Spleen (tissue), 7 donors: ENCODE results near the gene ALK.

Source experiments
- POLR2A ChIP-seq, 3 donors: fragments of 450-650 bp; IDR thresholded peaks; one replicate each; pipeline ENCODE4 v1.5.1; 2017; ENCODE audit warnings: antibody characterized with exemption in 3 of 3, mild to moderate bottlenecking in 1 of 3
- POLR2AphosphoS5 ChIP-seq, 3 donors: sonication (generic); formaldehyde crosslinking; IDR thresholded peaks; one replicate each; pipeline ENCODE4 v1.5.1; 2017; ENCODE audit warnings: antibody characterized with exemption in 3 of 3
- TF ChIP-seq, protein P1 (sequence below), 11 experiments: fragments of 200-600 bp in 7 of 11; fragments of 450-650 bp in 4 of 11; sonication (generic) in 4 of 11; IDR thresholded peaks in 8 of 11; conservative IDR thresholded peaks in 3 of 11; 1 replicate in 7 of 11; 2 replicates in 4 of 11; pipeline versions ENCODE4 v1.4.0 to v1.8.0; 2016 to 2021; ENCODE audit warnings: antibody characterized with exemption in 11 of 11, inconsistent platforms in 4 of 11, mild to moderate bottlenecking in 1 of 11
- donor health status: DM: no; HTN: no; CAD: no; lungs with moderate emphysema.
- donor health status: DM: no; HTN: no; CAD: no.
- donor health status: DM: no; HTN: no; CAD: no.

DNA sequence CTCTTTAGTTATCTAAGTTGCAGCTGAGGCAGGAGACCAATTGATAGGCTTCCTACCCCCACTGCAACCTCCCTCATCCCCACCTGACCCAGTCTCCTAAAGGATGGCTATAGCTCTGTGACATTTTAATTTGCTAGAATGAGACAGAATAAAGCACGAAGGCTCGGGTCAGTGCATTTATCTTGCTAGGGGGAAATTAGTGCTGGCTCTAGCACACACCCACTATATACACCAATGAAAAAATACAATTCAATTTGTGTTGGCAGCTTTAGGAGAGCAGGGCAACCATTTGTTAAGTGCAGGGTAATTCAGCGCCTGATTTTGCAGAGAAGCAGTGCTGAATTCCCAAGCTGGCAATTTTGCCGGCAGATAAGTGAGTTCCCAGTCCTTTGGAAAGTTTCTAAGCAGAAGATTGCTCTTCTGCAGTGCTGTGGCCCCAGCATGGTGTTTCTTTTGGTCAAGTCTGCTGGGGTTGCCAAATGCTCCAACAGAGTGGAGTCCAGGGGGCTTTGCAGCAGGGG, 346.0 kb downstream of the ALK start:
- TF ChIP-seq POLR2A (IDR thresholded peaks at IDR 0.05), result no peak
- TF ChIP-seq, protein P1, sequence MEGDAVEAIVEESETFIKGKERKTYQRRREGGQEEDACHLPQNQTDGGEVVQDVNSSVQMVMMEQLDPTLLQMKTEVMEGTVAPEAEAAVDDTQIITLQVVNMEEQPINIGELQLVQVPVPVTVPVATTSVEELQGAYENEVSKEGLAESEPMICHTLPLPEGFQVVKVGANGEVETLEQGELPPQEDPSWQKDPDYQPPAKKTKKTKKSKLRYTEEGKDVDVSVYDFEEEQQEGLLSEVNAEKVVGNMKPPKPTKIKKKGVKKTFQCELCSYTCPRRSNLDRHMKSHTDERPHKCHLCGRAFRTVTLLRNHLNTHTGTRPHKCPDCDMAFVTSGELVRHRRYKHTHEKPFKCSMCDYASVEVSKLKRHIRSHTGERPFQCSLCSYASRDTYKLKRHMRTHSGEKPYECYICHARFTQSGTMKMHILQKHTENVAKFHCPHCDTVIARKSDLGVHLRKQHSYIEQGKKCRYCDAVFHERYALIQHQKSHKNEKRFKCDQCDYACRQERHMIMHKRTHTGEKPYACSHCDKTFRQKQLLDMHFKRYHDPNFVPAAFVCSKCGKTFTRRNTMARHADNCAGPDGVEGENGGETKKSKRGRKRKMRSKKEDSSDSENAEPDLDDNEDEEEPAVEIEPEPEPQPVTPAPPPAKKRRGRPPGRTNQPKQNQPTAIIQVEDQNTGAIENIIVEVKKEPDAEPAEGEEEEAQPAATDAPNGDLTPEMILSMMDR (IDR thresholded peaks at IDR 0.05 in 8 of 11, conservative IDR thresholded peaks at IDR 0.05 in 3 of 11), result no peak
- TF ChIP-seq POLR2AphosphoS5 (IDR thresholded peaks at IDR 0.05), result no peak
